ENCODE data around the gene PLA2G15. TPM values are rescaled to one million over a fixed set of nuclear protein-coding genes. Genes with fewer than 3 reads are reported as not detected.

PLA2G15 gene
- total and polyA plus RNA-seq, 4 donors: 14.8 to 26.5 (median 22.8) TPM

DNA sequence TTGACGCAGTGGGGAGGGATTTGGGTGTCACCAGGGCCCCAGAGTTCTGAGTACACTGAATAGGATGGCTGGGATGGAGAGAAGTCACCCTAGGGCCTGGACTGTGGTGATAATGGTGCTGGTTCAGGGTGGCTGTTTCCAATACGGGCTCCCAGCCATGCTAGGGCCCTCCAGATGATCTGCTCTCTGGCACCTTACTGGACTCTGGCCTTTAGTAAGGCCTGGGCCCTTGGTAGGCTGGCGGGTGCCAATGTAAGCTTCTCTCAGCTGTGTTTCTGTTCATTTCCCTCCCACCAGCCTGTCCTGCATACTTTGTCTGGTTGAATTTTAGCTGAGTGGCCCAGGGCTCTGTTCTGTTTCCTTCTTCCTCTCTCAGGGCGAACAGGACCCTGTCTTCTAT lies 2.8 kb downstream of the PLA2G15 start:
- Histone ChIP-seq H3K4me3 (ENCODE audit: low read depth, low read length) (no peak overlapping the region), H3K36me3 (ENCODE audit: control insufficient read depth, insufficient read depth, low read length) (peaks cover 45% of the 10 kb centered on the region), H3K27me3 (ENCODE audit: control insufficient read depth, insufficient read depth, low read length) (no peaks in the 10 kb centered on the region), H3K4me1 (ENCODE audit: control insufficient read depth, insufficient read depth, low read length) (peaks cover 28% of the 10 kb centered on the region), H3K27ac (ENCODE audit: low read depth, low read length) (no peak overlapping the region), H3K9me3 (ENCODE audit: control insufficient read depth, insufficient read depth, low read length) (no peaks in the 10 kb centered on the region)
- DNase-seq (ENCODE audit: low read depth in 4 of 6, low spot score in 6 of 6): no peak
- WGBS (ENCODE audit: insufficient coverage): 68% methylated on average over 3 of the region's 4 CpGs

- Histone ChIP-seq H3K4me1 (ENCODE audit: control insufficient read depth, insufficient read depth, low read length) (peaks cover 25% of the 10 kb centered on the region), H3K27me3 (ENCODE audit: control insufficient read depth, insufficient read depth, low read length) (no peaks in the 10 kb centered on the region), H3K36me3 (ENCODE audit: control insufficient read depth, insufficient read depth, low read length) (peaks cover 58% of the 10 kb centered on the region), H3K27ac (ENCODE audit: low read depth, low read length) (no peak overlapping the region), H3K9me3 (ENCODE audit: control insufficient read depth, insufficient read depth, low read length) (no peaks in the 10 kb centered on the region), H3K4me3 (ENCODE audit: low read depth, low read length) (no peak overlapping the region)
- WGBS (ENCODE audit: insufficient coverage): 87% methylated on average over 3 of the region's 4 CpGs
- DNase-seq (ENCODE audit: low read depth in 4 of 6, low spot score in 6 of 6): no peak
Measured at GRCh38 chr16:68249371-68249770, 4.2 kb downstream of the PLA2G15 start.

GRCh38 chr16:68250951-68251350 lies 5.8 kb downstream of the PLA2G15 start:
- H3K4me1 ChIP-seq (ENCODE audit: control insufficient read depth, insufficient read depth, low read length): peaks cover 14% of the 10 kb centered on the region
- no peaks in the 10 kb centered on the region for H3K27me3 ChIP-seq (ENCODE audit: control insufficient read depth, insufficient read depth, low read length)
- H3K27ac ChIP-seq (ENCODE audit: low read depth, low read length): no peak overlapping the region
- peaks cover 74% of the 10 kb centered on the region for H3K36me3 ChIP-seq (ENCODE audit: control insufficient read depth, insufficient read depth, low read length)
- DNase-seq (ENCODE audit: low read depth in 4 of 6, low spot score in 6 of 6): no peak
- no peaks in the 10 kb centered on the region for H3K9me3 ChIP-seq (ENCODE audit: control insufficient read depth, insufficient read depth, low read length)
- H3K4me3 ChIP-seq (ENCODE audit: low read depth, low read length): no peak overlapping the region
- WGBS (ENCODE audit: insufficient coverage): 95% methylated on average over 5 of the region's 6 CpGs

GRCh38 chr16:68251832-68252231 lies 6.7 kb downstream of the PLA2G15 start:
- Histone ChIP-seq H3K9me3 (ENCODE audit: control insufficient read depth, insufficient read depth, low read length) (no peaks in the 10 kb centered on the region), H3K4me1 (ENCODE audit: control insufficient read depth, insufficient read depth, low read length) (peaks cover 5% of the 10 kb centered on the region), H3K36me3 (ENCODE audit: control insufficient read depth, insufficient read depth, low read length) (peaks cover 80% of the 10 kb centered on the region), H3K4me3 (ENCODE audit: low read depth, low read length) (no peak overlapping the region), H3K27ac (ENCODE audit: low read depth, low read length) (no peak overlapping the region), H3K27me3 (ENCODE audit: control insufficient read depth, insufficient read depth, low read length) (no peaks in the 10 kb centered on the region)
- no peak for DNase-seq (ENCODE audit: low read depth in 4 of 6, low spot score in 6 of 6)
- WGBS (ENCODE audit: insufficient coverage): 93% methylated on average over 3 of the region's 5 CpGs

DNA sequence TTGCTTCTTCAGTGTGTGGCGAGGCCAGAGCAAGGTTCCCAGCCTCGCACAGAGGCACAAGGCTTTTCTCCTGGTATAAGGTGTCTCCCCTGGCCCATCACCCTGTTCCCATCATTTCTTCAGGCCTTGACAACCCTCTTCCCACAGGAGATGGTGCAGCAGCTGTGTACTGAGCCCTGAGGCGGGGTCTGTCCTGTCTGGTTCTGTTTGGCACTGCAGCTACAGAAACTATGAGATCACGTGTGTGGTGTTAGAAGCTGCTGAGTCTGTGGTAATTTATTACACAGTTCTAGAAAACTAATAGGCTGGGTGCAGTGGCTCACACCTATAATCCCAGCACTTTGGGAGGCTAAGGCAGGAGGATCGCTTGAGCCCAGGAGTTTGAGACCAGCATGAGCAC lies 7.2 kb downstream of the PLA2G15 start:
- Histone ChIP-seq H3K9me3 (ENCODE audit: control insufficient read depth, insufficient read depth, low read length) (no peaks in the 10 kb centered on the region), H3K27ac (ENCODE audit: low read depth, low read length) (no peak overlapping the region)

GRCh38 chr16:68253721-68254120 lies 8.5 kb downstream of the PLA2G15 start:
- H3K4me1 ChIP-seq (ENCODE audit: control insufficient read depth, insufficient read depth, low read length): peaks cover 7% of the 10 kb centered on the region
- no peaks in the 10 kb centered on the region for H3K9me3 ChIP-seq (ENCODE audit: control insufficient read depth, insufficient read depth, low read length)
- peaks cover 83% of the 10 kb centered on the region for H3K36me3 ChIP-seq (ENCODE audit: control insufficient read depth, insufficient read depth, low read length)
- H3K27ac ChIP-seq (ENCODE audit: low read depth, low read length): no peak overlapping the region
- 83% methylated on average over 2 of the region's 4 CpGs for WGBS (ENCODE audit: insufficient coverage)
- DNase-seq (ENCODE audit: low read depth in 4 of 6, low spot score in 6 of 6): no peak
- no peaks in the 10 kb centered on the region for H3K27me3 ChIP-seq (ENCODE audit: control insufficient read depth, insufficient read depth, low read length)
- no peak overlapping the region for H3K4me3 ChIP-seq (ENCODE audit: low read depth, low read length)

More for the DNA sequence above, 7.2 kb downstream of the PLA2G15 start:
- H3K27me3 ChIP-seq (ENCODE audit: control insufficient read depth, insufficient read depth, low read length): no peaks in the 10 kb centered on the region
- H3K36me3 ChIP-seq (ENCODE audit: control insufficient read depth, insufficient read depth, low read length): peaks cover 80% of the 10 kb centered on the region
- no peak for DNase-seq (ENCODE audit: low read depth in 4 of 6, low spot score in 6 of 6)
- no peak overlapping the region for H3K4me3 ChIP-seq (ENCODE audit: low read depth, low read length)
- 92% methylated on average over 3 of the region's 5 CpGs for WGBS (ENCODE audit: insufficient coverage)
- H3K4me1 ChIP-seq (ENCODE audit: control insufficient read depth, insufficient read depth, low read length): peaks cover 2% of the 10 kb centered on the region

DNA sequence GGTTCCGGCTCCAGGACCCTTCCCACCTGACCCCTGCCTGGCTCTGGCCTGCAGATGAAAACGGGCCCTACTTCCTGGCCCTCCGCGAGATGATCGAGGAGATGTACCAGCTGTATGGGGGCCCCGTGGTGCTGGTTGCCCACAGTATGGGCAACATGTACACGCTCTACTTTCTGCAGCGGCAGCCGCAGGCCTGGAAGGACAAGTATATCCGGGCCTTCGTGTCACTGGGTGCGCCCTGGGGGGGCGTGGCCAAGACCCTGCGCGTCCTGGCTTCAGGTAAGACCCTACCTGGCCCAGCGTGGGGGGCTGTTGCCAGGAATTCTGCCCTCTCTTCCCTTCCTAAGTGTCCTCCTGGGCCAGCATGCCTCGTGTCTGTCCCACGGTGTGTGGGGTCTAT lies 10.5 kb downstream of the PLA2G15 start:
- Histone ChIP-seq H3K4me3 (ENCODE audit: low read depth, low read length) (no peak overlapping the region), H3K27ac (ENCODE audit: low read depth, low read length) (no peak overlapping the region), H3K4me1 (ENCODE audit: control insufficient read depth, insufficient read depth, low read length) (peaks cover 7% of the 10 kb centered on the region), H3K27me3 (ENCODE audit: control insufficient read depth, insufficient read depth, low read length) (no peaks in the 10 kb centered on the region), H3K36me3 (ENCODE audit: control insufficient read depth, insufficient read depth, low read length) (peaks cover 85% of the 10 kb centered on the region), H3K9me3 (ENCODE audit: control insufficient read depth, insufficient read depth, low read length) (no peaks in the 10 kb centered on the region)
- 95% methylated on average over 18 of the region's 18 CpGs for WGBS (ENCODE audit: insufficient coverage)
- no peak for DNase-seq (ENCODE audit: low read depth in 4 of 6, low spot score in 6 of 6)

GRCh38 chr16:68257251-68257905 lies 12.2 kb downstream of the PLA2G15 start:
- Histone ChIP-seq H3K4me3 (ENCODE audit: low read depth, low read length) (no peak overlapping the region), H3K27ac (ENCODE audit: low read depth, low read length) (no peak overlapping the region), H3K27me3 (ENCODE audit: control insufficient read depth, insufficient read depth, low read length) (no peaks in the 10 kb centered on the region), H3K9me3 (ENCODE audit: control insufficient read depth, insufficient read depth, low read length) (no peaks in the 10 kb centered on the region), H3K36me3 (ENCODE audit: control insufficient read depth, insufficient read depth, low read length) (peaks cover 82% of the 10 kb centered on the region), H3K4me1 (ENCODE audit: control insufficient read depth, insufficient read depth, low read length) (peaks cover 7% of the 10 kb centered on the region)
- 74% methylated on average over 5 of the region's 6 CpGs for WGBS (ENCODE audit: insufficient coverage)
- DNase-seq (ENCODE audit: low read depth in 4 of 6, low spot score in 6 of 6): peak in 1 of 6 donors; percentile 28

- peaks cover 75% of the 10 kb centered on the region for H3K36me3 ChIP-seq (ENCODE audit: control insufficient read depth, insufficient read depth, low read length)
- no peak overlapping the region for H3K27ac ChIP-seq (ENCODE audit: low read depth, low read length)
- DNase-seq (ENCODE audit: low read depth in 4 of 6, low spot score in 6 of 6): no peak
Measured at GRCh38 chr16:68257906-68258800, 13.0 kb downstream of the PLA2G15 start.

More at GRCh38 chr16:68257906-68258800, 13.0 kb downstream of the PLA2G15 start:
- no peak overlapping the region for H3K4me3 ChIP-seq (ENCODE audit: low read depth, low read length)
- H3K9me3 ChIP-seq (ENCODE audit: control insufficient read depth, insufficient read depth, low read length): no peaks in the 10 kb centered on the region
- H3K27me3 ChIP-seq (ENCODE audit: control insufficient read depth, insufficient read depth, low read length): no peaks in the 10 kb centered on the region
- 58% methylated on average over 12 of the region's 13 CpGs for WGBS (ENCODE audit: insufficient coverage)
- H3K4me1 ChIP-seq (ENCODE audit: control insufficient read depth, insufficient read depth, low read length): peaks cover 7% of the 10 kb centered on the region
